Measurements from ENCODE around the gene CERS6. TPM values are rescaled to one million over a fixed set of nuclear protein-coding genes. Genes with fewer than 3 reads are reported as not detected.

The CERS6 gene
- total RNA-seq, 1 donor from 2014 or later, result 66.5 TPM

- H3K9me3 Mint-ChIP-seq, result peaks cover 10% of the 10 kb centered on the region
- peaks cover 29% of the 10 kb centered on the region for H3K4me1 Mint-ChIP-seq
- no peak overlapping the region for H3K4me3 Mint-ChIP-seq
- no peak for DNase-seq (ENCODE audit: low spot score in 2 of 2, unreplicated experiment in 2 of 2)
- H3K36me3 Mint-ChIP-seq, result peaks cover 27% of the 10 kb centered on the region
- TF ChIP-seq, protein P1, sequence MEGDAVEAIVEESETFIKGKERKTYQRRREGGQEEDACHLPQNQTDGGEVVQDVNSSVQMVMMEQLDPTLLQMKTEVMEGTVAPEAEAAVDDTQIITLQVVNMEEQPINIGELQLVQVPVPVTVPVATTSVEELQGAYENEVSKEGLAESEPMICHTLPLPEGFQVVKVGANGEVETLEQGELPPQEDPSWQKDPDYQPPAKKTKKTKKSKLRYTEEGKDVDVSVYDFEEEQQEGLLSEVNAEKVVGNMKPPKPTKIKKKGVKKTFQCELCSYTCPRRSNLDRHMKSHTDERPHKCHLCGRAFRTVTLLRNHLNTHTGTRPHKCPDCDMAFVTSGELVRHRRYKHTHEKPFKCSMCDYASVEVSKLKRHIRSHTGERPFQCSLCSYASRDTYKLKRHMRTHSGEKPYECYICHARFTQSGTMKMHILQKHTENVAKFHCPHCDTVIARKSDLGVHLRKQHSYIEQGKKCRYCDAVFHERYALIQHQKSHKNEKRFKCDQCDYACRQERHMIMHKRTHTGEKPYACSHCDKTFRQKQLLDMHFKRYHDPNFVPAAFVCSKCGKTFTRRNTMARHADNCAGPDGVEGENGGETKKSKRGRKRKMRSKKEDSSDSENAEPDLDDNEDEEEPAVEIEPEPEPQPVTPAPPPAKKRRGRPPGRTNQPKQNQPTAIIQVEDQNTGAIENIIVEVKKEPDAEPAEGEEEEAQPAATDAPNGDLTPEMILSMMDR (IDR thresholded peaks at IDR 0.05; ENCODE audit: unreplicated experiment), result no peak
- no peak overlapping the region for H3K27ac Mint-ChIP-seq
- no peaks in the 10 kb centered on the region for H3K27me3 Mint-ChIP-seq (ENCODE audit: low read depth)
Measured at GRCh38 chr2:168504323-168504722, 48.3 kb downstream of the CERS6 start.

DNA sequence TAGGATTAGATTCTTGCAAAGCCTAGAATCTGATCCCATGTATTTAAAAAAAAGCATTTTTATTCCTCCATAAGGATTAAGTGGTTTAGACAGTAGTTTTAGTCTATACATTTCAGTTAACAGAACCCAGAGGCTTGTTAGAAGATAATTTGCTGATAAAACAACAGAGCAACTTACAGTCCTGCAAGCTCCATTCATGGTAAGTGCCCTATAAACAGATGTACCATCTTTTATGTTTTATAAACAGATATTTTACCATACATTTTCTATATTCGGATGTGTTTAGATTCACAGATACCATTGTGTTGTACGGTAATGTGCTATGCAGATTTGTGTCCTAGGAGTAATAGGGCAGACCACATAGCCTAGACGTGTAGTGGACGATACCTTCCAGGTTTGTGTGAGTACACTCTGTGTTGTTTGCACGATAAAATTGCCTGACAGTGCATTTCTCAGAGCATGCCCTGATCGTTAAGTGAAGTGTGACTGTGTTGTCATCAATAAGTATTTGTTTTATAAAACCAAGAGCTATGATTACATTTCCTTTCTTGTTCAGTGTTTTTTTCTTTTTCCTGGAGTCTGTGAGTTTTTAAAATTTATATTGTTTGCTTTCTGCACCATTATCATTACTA, 54.2 kb downstream of the CERS6 start:
- DNase-seq (ENCODE audit: low spot score in 2 of 2, unreplicated experiment in 2 of 2), result no peak
- Mint-ChIP-seq H3K27me3 (ENCODE audit: low read depth) (no peaks in the 10 kb centered on the region), H3K4me3 (no peak overlapping the region), H3K9me3 (no peaks in the 10 kb centered on the region), H3K36me3 (peaks cover 2% of the 10 kb centered on the region), H3K27ac (no peak overlapping the region), H3K4me1 (peaks cover 38% of the 10 kb centered on the region)
- TF ChIP-seq, protein P1 (IDR thresholded peaks at IDR 0.05; ENCODE audit: unreplicated experiment), result no peak

GRCh38 chr2:168514692-168515091, 58.6 kb downstream of the CERS6 start:
- DNase-seq (ENCODE audit: low spot score in 2 of 2, unreplicated experiment in 2 of 2), result no peak
- H3K4me1 Mint-ChIP-seq, result peaks cover 56% of the 10 kb centered on the region
- H3K27me3 Mint-ChIP-seq (ENCODE audit: low read depth), result no peaks in the 10 kb centered on the region
- H3K27ac Mint-ChIP-seq, result peak overlapping the region; percentile 40
- peaks cover 2% of the 10 kb centered on the region for H3K36me3 Mint-ChIP-seq
- TF ChIP-seq, protein P1 (IDR thresholded peaks at IDR 0.05; ENCODE audit: unreplicated experiment), result no peak
- H3K9me3 Mint-ChIP-seq, result no peaks in the 10 kb centered on the region
- H3K4me3 Mint-ChIP-seq, result no peak overlapping the region

- no peak for DNase-seq (ENCODE audit: low spot score in 2 of 2, unreplicated experiment in 2 of 2)
- peak overlapping the region; percentile 57 for H3K27ac Mint-ChIP-seq
- H3K36me3 Mint-ChIP-seq, result peaks cover 2% of the 10 kb centered on the region
- no peaks in the 10 kb centered on the region for H3K27me3 Mint-ChIP-seq (ENCODE audit: low read depth)
- TF ChIP-seq, protein P1 (IDR thresholded peaks at IDR 0.05; ENCODE audit: unreplicated experiment), result no peak
- peaks cover 58% of the 10 kb centered on the region for H3K4me1 Mint-ChIP-seq
- no peaks in the 10 kb centered on the region for H3K9me3 Mint-ChIP-seq
- H3K4me3 Mint-ChIP-seq, result no peak overlapping the region
Measured at GRCh38 chr2:168515502-168515901, 59.4 kb downstream of the CERS6 start.

- no peak for DNase-seq (ENCODE audit: low spot score in 2 of 2, unreplicated experiment in 2 of 2)
- Mint-ChIP-seq H3K4me3 (no peak overlapping the region), H3K4me1 (peaks cover 69% of the 10 kb centered on the region), H3K27me3 (ENCODE audit: low read depth) (no peaks in the 10 kb centered on the region), H3K36me3 (peaks cover 1% of the 10 kb centered on the region), H3K9me3 (no peaks in the 10 kb centered on the region), H3K27ac (peak overlapping the region; percentile 48)
- TF ChIP-seq, protein P1 (IDR thresholded peaks at IDR 0.05; ENCODE audit: unreplicated experiment), result no peak
Measured at GRCh38 chr2:168517816-168518215, 61.7 kb downstream of the CERS6 start.
